CD4-positive, alpha-beta T cell treated with Interferon alpha-2 for 1 hour (primary cell): Measurements from ENCODE around the gene MILR1.
"Not testable (repeated sequence)": the region's sequence is repeated elsewhere in the genome, so short reads cannot be mapped to it uniquely, and the experiment has no call there.

ENCODE experiments used
- DNase-seq, 2 donors: peaks; one replicate each; pipeline ENCODE4 v3.0.0-alpha.2; 2020 to 2022

Gene MILR1

GRCh38 chr17:64428406-64428805, 20.5 kb upstream of the MILR1 start:
- DNase-seq, result no peak

DNA sequence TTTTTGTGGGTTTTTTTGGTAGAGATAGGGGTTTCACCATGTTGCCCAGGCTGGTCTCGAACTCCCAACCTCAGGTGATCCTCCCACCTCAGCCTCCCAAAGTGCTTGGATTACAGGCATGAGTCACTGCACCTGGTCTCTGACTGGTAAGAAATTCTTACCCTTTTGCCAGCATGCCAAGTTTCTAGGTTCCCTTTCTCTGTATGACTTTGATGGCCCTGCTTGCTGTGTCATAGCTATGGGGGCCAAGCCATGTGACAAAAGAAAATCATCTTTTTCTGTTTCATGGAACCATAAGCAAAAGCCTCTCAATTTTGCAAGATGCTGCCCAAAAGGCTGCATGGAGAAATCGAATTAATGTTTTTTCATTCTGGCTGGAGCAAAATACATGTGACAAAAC, 18.9 kb upstream of the MILR1 start:
- not testable (repeated sequence) for DNase-seq

DNA sequence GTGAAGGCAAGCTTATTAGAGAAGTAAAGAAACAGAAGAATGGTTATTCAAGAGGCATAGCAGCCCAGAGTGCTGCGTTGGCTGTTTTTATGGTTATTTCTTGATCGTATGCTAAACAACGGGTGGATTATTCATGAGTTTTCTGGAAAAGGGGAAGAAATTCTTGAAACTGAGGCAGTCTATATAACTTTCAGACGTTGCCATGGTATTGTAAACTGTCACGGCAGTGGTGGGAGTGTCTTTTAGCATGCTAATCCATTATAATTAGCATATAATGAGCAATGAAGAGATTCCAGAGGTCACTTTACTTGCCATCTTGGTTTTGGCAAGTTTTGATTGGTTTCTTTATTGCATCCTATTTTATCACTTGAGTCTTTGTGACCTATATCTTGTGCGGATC, 17.4 kb upstream of the MILR1 start:
- DNase-seq, result no peak

GRCh38 chr17:64437944-64438525, 10.9 kb upstream of the MILR1 start:
- no peak for DNase-seq

- DNase-seq, result not testable (repeated sequence)
Observed at GRCh38 chr17:64439521-64439920, 9.4 kb upstream of the MILR1 start.

DNA sequence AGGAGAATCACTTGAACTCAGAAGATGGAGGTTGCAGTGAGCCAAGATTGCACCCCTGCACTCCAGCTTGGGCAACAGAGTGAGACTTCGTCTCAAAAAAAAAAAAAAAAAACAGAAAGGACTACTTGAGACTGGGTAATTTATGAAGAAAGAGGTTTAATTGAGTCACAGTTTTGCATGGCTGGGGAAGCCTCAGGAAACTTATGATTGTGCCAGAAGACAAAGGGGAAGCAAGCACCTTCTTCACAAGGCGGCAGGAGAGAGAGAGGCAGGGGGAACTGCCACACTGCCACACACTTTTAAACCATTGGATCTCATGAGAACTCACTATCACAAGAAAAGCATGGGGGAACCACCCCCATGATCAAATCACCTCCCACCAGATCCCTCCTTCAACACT, 9.0 kb upstream of the MILR1 start:
- no peak for DNase-seq

DNA sequence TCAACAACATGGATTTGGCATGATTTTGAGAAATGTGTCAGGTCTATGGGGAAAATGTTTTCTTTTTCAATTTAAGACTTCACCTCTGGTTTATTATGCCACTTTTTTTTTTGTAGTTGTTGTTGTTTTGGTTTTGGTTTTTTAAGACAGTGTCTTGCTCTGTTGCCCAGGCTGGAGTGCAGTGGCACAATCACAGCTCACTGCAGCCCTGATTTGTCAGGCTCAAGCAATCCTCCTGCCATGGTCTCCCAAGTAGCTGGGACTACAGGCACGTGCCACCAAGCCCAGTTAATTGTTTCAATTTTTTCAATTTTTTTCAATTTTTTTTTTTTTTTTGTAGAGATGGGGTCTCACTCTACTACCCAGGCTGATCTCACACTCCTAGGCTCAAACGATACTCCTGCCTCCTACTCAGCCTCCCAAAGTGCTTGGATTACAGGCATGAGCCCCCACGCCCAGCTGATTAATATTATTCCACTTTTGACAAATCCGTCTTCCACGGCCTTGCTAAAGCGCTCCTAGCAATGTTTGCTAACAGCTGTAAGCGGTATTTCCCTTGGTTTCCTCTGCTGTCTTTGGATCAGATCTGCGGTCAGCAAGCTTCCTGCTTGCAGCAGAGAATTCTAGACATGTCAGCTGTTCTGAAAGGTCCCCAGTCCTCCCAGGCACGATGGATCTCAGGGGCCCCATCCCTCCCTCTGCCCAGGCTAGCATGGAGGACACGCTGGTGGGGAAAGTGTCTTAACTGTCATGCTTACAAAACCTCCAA, 7.0 kb upstream of the MILR1 start:
- peak; percentile 48 for DNase-seq

DNA sequence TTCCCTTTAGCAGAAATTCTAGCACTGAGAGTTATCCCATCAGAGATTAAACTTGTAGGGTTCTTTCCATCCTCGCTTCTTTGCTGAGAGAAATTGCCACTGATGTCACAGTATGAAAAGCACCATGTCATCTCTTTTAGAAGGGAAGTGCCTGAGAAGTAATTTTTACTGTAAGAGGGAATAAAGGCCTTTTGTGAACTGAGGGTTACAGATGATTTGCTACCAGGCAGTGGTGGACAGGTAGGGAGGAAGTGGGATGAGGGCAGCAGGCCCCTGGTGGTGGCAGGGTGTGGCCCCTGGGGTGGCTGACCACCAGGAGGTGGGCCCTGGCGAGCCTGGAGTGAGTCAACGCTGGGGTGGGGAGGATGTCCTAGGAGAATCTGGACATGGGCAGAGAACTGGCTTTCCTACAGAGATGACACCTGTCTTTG, 6.4 kb upstream of the MILR1 start:
- peak; percentile 16 to 22 for DNase-seq

DNA sequence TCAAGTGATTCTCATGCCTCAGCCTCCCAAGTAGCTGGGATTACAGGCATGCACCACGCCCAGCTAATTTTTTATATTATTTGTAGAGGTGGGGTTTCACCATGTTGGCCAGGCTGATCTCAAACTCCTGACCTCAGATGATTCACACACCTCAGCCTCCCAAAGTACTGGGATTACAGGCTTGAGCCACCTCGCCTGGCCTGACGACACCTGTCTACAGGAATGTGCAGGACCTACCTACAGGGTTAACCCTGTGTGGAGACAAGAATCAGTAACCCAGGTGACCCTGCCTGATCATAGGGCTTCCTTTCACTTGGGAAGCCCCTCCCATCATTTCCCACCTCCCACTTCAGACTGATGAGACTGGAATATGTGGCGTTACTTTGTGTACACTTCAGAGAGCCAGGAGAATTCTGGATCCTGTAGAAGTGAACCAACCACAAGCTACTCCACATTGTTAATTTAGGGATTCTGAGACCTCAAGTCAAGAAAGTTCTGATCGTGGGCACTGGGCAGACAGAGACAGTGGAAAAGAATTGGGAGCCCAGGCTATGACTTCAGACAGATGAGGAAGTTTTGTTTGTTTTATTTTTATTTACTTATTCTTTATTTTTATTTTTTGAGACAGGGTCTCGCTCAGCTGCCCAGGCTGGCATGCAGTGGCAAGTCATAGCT, 5.7 kb upstream of the MILR1 start:
- DNase-seq, result no peak

- no peak for DNase-seq
Observed at GRCh38 chr17:64447526-64447925, 1.4 kb upstream of the MILR1 start.

DNA sequence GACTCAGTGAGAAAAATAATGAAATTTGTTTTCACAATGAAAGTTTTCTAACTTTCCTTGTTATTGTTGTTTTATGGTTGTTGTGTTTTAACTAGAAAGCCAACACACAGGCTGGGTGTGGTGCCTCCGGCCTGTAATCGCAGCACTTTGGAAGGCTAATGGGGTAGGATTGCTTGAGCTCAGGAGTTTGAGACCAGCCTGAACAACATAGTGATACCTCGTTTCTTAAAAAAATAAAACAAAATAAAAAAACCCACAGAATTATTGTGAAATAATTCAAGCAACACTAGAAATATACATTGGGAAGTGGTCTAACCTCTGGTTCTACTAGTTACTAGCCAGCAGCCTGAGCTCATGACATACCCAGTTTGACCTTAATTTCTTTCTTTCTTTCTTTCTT, 630 bp downstream of the MILR1 start:
- no peak for DNase-seq

GRCh38 chr17:64455993-64456885, 7.3 kb downstream of the MILR1 start:
- peak; percentile 23 to 28 for DNase-seq

- no peak for DNase-seq
Observed at GRCh38 chr17:64457156-64457555, 8.2 kb downstream of the MILR1 start.

DNA sequence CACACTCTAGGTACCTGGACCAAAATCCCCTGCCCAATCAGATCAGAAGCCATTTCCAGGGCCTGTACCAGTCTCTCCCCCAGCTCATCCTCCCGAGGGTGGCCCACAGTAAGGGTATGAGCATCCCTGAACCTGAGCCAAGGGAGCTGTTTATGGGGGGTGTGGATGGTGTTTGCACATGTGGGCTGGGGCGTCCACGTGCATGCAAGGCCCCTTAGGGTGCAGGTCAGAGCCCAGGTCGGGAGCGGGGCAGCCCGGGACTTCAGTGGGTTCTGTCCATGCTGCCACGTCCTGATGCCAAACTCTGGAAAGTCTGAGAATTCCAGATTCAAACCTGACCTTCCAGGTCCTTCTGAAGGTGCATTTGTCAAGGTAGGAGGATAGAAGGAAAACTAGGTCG, 9.8 kb downstream of the MILR1 start:
- DNase-seq, result no peak

DNA sequence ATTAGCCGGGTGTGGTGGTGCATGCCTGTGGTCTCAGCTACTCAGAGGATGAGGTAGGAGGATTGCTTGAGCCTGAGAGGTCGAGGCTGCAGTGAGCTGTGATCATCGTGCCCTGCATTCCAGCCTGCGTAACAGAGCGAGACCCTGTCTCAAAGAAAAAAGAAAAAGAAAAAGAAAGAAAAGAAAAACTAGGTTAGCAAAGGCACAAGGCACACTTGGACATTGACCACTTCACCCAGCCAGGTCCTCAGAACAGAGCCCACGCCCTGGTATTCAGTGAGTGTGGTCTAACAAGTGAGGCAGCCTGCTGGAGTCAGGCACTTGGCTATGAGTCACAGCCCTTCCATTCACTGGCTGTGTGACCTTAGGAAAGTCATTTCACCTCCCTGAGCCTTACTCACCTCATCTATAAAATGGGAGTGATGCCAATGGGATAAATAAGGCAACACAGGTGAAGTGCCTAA, 10.4 kb downstream of the MILR1 start:
- DNase-seq, result no peak

GRCh38 chr17:64459818-64460217, 10.9 kb downstream of the MILR1 start:
- not testable (repeated sequence) for DNase-seq

GRCh38 chr17:64460955-64461354, 12.0 kb downstream of the MILR1 start:
- no peak for DNase-seq

DNA sequence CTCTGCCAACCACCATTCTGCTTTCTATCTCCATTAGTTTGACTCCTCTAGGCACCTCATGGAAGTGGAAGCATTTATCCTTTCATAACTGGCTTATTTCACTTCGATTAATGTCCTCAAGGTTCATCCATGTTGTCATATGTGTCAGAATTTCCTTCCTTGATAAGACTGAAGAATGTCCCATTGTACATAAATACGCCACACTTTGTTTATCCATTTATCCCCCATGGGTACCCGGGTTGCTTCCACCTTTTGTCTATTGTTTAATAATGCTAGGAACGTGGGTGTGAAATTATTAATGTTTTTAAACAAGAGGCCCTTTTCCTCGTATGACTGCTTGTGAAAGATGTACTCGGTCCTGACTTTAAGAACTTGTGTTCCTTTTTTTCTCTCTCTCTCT, 12.9 kb downstream of the MILR1 start:
- DNase-seq, result no peak

DNA sequence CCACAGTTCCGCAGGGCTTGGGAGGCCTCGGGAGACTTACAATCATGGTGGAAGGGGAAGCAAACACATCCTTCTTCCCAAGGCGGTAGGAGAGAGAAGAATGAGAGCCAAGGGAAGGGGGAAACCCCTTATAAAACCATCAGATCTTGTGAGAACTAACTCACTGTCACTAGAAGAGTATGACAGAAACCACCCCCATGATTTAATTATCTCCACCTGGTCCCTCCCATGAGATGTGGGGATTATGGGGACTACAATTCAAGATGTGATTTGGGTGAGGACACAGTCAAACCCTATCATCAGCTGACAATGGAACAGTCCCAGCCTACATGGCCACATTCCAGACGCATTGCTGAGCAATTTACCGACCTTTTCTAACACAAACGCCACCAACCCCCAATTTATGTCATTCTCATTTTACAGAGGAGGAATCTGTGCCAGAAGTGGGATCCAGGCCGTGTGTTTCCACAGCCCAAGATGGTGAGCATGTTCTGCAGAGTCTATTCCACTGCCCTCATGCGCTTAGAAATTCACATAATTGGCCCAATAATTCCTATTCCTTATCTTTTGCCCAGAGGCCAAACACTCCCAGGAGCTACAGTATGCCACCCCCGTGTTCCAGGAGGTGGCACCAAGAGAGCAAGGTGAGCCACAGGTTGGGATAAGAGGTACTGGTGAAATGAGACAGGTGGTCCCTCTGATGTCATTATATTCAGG, 17.3 kb downstream of the MILR1 start:
- DNase-seq, result no peak

DNA sequence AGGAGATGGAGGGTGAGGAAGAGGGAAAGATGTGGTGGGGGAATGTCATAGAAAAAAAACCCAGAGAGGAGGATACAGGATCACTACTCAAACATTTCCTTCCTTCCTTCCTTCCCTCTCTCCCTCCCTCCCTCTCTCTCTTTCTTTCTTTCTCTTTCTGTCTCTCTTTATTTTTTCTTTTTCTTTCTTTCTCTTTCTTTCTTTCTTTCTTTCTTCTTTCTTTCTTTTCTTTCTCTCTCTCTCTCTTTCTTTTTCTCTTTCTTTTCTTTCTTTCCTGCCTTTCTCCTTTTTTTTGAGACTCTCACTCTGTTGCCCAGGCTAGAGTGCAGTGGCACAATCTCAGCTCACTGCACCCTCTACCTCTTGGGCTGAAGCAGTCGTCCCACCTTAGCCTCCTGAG, 17.9 kb downstream of the MILR1 start:
- not testable (repeated sequence) for DNase-seq

GRCh38 chr17:64470625-64471024, 21.7 kb downstream of the MILR1 start:
- no peak for DNase-seq

DNA sequence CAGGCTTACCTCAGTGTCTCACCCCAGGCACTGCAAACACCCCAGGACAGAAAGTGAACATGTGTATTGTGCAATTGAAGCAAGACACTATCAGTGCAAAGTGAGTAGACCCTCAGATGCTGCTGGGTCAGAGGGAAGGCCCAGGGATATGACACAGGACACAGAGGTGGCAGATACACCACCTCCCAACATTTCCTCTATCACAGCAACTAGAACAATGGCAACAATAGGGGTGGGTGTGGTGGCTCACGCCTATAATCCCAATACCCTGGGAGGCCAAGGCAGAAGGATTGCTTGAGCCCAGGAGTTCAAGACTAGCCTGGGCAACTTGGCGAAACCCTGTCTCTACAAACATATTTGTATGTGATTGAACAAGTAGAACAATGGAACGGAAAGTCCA, 22.5 kb downstream of the MILR1 start:
- no peak for DNase-seq
